Esophagus squamous epithelium (tissue), 5 donors: Measurements from ENCODE around the gene LCE3E. TPM values are rescaled to one million over a fixed set of nuclear protein-coding genes. Genes with fewer than 3 reads are reported as not detected.

Experiments
- DNase-seq: peaks from one replicate; lab custom pipeline; 2025; lab: John Stamatoyannopoulos, UW
- H3K27ac ChIP-seq, 4 donors: fragments of 200-600 bp; sonication (generic); one replicate each; pipeline ENCODE4 v1.5.1; 2016 to 2019; ENCODE audit warnings: mild to moderate bottlenecking in 1 of 4
- H3K27me3 ChIP-seq, 4 donors: fragments of 200-600 bp; sonication (generic); 1 replicate in 3 of 4; 2 replicates in 1 of 4; pipeline versions ENCODE4 v1.5.1 to v1.6.0; 2017 to 2021; ENCODE audit warnings: antibody characterized with exemption in 1 of 4
- H3K36me3 ChIP-seq, 3 donors: fragments of 200-600 bp; sonication (generic); one replicate each; pipeline ENCODE4 v1.5.1; 2016 to 2019
- H3K4me1 ChIP-seq, 3 donors: fragments of 200-600 bp; sonication (generic); one replicate each; pipeline ENCODE4 v1.5.1; 2017 to 2019
- H3K4me3 ChIP-seq, 4 donors: fragments of 200-600 bp; sonication (generic); 1 replicate in 3 of 4; 2 replicates in 1 of 4; pipeline ENCODE4 v1.5.1; 2016 to 2019; ENCODE audit warnings: mild to moderate bottlenecking in 2 of 4, moderate library complexity in 1 of 4
- H3K9me3 ChIP-seq, 3 donors: fragments of 200-600 bp; sonication (generic); one replicate each; pipeline ENCODE4 v1.5.1; 2016 to 2019
- CTCF ChIP-seq, 6 experiments: fragments of 450-650 bp in 4 of 6; fragments of 200-600 bp in 2 of 6; sonication (generic) in 2 of 6; IDR thresholded peaks; one replicate each; pipeline ENCODE4 v1.5.1; 2016 to 2019; ENCODE audit warnings: antibody characterized with exemption in 6 of 6, mild to moderate bottlenecking in 4 of 6, moderate library complexity in 4 of 6
- POLR2A ChIP-seq, 4 donors: fragments of 450-650 bp; IDR thresholded peaks; one replicate each; pipeline ENCODE4 v1.6.1; 2017; ENCODE audit warnings: antibody characterized with exemption in 4 of 4, mild to moderate bottlenecking in 4 of 4, moderate library complexity in 3 of 4
- WGBS, 2 donors: methylation state at CpG; one replicate each; pipeline ENCODE4 v1.1.5; 2018; 5-methylcytosine and 5-hydroxymethylcytosine counted together
- intact Hi-C: fragments of 100-400 bp; cut with DNase I; formaldehyde crosslinking; loops from one replicate; pipeline ENCODE4 v1.15.0; 2022
- total RNA-seq, 4 donors: library from RNA; depleted of rRNA; stranded (reverse); fragments of >200 nt; gene quantifications; one replicate each; pipeline ENCODE4 v1.1.0, GENCODE V29; 2016
- donor health status: DM: yes; HTN: yes; CAD: no.

The LCE3E gene
- total RNA-seq, result 10 to 100 TPM in 1 of 4 donors, 1 to 10 TPM in 2, under 1 TPM in 1; 0.76 to 10.0 (median 2.4) TPM

GRCh38 chr1:152566681-152567080 is at the start of gene LCE3E:
LCE3E (minus strand) TSS chr1:152566780; CDS start chr1:152566208, 572 bp downstream.
- intact Hi-C loops, result no loop called here
- Histone ChIP-seq H3K4me3 (no peak within 1 kb of the TSS), H3K4me1 (no peaks in the 10 kb centered on the region), H3K36me3 (no peaks in the 10 kb centered on the region), H3K9me3 (peaks cover 0 to 11% (median 5%) of the 10 kb centered on the region in 3 donors), H3K27ac (peak within 1 kb of the TSS in 2 of 4 donors; percentile 10 to 14), H3K27me3 (peaks cover 0 to 3% (median 0%) of the 10 kb centered on the region in 4 donors)
- TF ChIP-seq CTCF (IDR thresholded peaks at IDR 0.05), result no peak
- TF ChIP-seq POLR2A (IDR thresholded peaks at IDR 0.05), result no peak
- 27 to 44% methylated on average over 1 of the region's 1 CpG for WGBS, 2 donors
- DNase-seq, result no peak

GRCh38 chr1:152613511-152613910 is 46.9 kb upstream of the LCE3E start, which contains the start of gene LCE3B:
LCE3B (plus strand) TSS chr1:152613811; CDS start chr1:152613811, 0 bp downstream.
- Histone ChIP-seq H3K27me3 (no peaks in the 10 kb centered on the region), H3K9me3 (peaks cover 0 to 11% (median 0%) of the 10 kb centered on the region in 3 donors), H3K36me3 (no peaks in the 10 kb centered on the region), H3K4me1 (no peaks in the 10 kb centered on the region), H3K4me3 (no peak within 1 kb of the TSS), H3K27ac (no peak within 1 kb of the TSS)
- no peak for TF ChIP-seq POLR2A (IDR thresholded peaks at IDR 0.05)
- no peak for TF ChIP-seq CTCF (IDR thresholded peaks at IDR 0.05)
- intact Hi-C loops, result no loop called here
- WGBS, 2 donors, result 88 to 100% methylated on average over 1 of the region's 1 CpG
- no peak for DNase-seq

GRCh38 chr1:152599934-152600333 is 33.4 kb upstream of the LCE3E start, which contains the start of gene LCE3C:
LCE3C (plus strand) TSS chr1:152600234; CDS start chr1:152600732, 498 bp downstream.
- WGBS, 2 donors, result 36% methylated on average over 2 of the region's 4 CpGs
- no peaks in the 10 kb centered on the region for H3K4me1 ChIP-seq
- TF ChIP-seq CTCF (IDR thresholded peaks at IDR 0.05) (no peak), POLR2A (IDR thresholded peaks at IDR 0.05) (no peak)

GRCh38 chr1:152596986-152597385 is 30.4 kb upstream of the LCE3E start:
- H3K9me3 ChIP-seq, result no peaks in the 10 kb centered on the region
- no peaks in the 10 kb centered on the region for H3K36me3 ChIP-seq
- TF ChIP-seq POLR2A (IDR thresholded peaks at IDR 0.05), result no peak
- no peak for TF ChIP-seq CTCF (IDR thresholded peaks at IDR 0.05)
- H3K4me1 ChIP-seq, result no peaks in the 10 kb centered on the region
- H3K4me3 ChIP-seq, result no peak overlapping the region
- no peak overlapping the region for H3K27ac ChIP-seq
- H3K27me3 ChIP-seq, result no peaks in the 10 kb centered on the region
- 90 to 100% methylated on average over 1 to 2 of the region's 2 CpGs for WGBS, 2 donors
- intact Hi-C loops, result no loop called here
- no peak for DNase-seq

More at GRCh38 chr1:152599934-152600333, 33.4 kb upstream of the LCE3E start, which contains the start of gene LCE3C:
- H3K36me3 ChIP-seq, result no peaks in the 10 kb centered on the region
- H3K27ac ChIP-seq, result no peak within 1 kb of the TSS
- no peaks in the 10 kb centered on the region for H3K27me3 ChIP-seq
- no peak for DNase-seq
- intact Hi-C loops, result no loop called here
- H3K4me3 ChIP-seq, result no peak within 1 kb of the TSS
- H3K9me3 ChIP-seq, result no peaks in the 10 kb centered on the region

- Histone ChIP-seq H3K27ac (no peak overlapping the region), H3K27me3 (no peaks in the 10 kb centered on the region), H3K4me1 (no peaks in the 10 kb centered on the region), H3K4me3 (no peak overlapping the region), H3K36me3 (no peaks in the 10 kb centered on the region), H3K9me3 (no peaks in the 10 kb centered on the region)
- intact Hi-C loops, result no loop called here
- no peak for DNase-seq
- no peak for TF ChIP-seq CTCF (IDR thresholded peaks at IDR 0.05)
- no peak for TF ChIP-seq POLR2A (IDR thresholded peaks at IDR 0.05)
- 50% methylated on average over 1 of the region's 1 CpG; no CpG with 5 or more reads in 1 of the 2 donors for WGBS, 2 donors
Measured at GRCh38 chr1:152585586-152585985, 19.0 kb upstream of the LCE3E start.
